HG03060 (cell line): ENCODE results near the gene HSP90AA1.

ENCODE experiments used
- ATAC-seq: cut with Tn5 transposase; IDR thresholded peaks from one replicate; pipeline ENCODE4 v1.9.1; 2021; ENCODE audit warnings: low read depth, moderate number of reproducible peaks; ENCODE audit not compliant: unreplicated experiment

Gene HSP90AA1

DNA sequence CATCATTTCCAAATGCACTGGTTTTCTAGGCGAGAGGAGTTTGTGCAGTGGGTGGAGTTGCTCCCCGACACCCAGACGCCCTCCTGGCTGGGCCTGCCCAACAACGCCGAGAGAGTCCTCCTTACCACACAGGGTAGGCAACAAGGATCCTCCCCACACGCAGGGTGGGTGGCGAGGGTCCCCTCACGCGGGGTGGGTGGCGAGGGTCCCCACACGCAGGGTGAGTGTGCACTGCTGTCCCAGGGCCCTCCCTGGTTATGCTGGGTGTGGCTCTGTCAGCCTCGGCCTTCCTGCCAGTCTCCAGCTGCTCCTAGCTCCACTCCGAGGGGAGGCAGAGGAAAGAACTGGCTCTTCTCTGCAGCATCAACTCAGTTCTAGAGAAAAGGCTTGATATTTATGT lies 42.3 kb downstream of the HSP90AA1 start:
- no peak for ATAC-seq

DNA sequence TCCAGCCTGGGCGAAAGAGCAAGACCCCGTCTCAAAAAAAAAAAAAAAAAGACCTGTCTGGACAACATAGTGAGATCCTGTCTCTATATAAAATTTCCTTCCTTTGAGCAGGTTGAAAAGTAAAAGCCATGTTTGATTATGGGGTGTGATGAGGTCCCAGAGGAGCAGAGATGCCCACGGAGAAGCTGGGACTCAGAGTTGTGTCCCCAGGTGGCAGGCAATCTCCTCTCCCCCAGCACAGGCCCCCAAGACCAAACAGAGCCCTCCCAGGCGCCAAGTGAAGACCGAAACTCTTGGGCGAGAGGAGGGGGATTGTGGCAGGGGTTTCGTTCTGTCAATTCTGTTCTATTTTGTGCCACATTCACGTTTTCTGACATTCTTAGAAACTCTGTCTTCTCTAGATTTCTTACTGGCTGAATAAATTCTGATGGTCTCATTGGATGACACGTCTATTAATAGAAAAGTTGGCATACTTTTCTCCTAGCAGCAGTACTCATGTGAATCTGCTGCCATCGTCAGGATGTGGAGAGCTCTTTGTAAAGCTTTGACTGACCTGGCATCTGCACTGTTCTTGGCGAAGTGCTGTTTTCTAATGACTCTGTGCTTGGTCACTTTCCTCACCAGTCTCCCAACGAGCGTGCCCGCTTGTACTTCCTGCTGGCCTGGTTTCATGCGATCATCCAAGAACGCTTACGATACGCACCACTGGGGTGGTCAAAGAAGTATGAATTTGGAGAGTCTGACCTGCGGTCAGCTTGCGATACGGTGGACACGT lies 43.4 kb downstream of the HSP90AA1 start:
- no peak for ATAC-seq

DNA sequence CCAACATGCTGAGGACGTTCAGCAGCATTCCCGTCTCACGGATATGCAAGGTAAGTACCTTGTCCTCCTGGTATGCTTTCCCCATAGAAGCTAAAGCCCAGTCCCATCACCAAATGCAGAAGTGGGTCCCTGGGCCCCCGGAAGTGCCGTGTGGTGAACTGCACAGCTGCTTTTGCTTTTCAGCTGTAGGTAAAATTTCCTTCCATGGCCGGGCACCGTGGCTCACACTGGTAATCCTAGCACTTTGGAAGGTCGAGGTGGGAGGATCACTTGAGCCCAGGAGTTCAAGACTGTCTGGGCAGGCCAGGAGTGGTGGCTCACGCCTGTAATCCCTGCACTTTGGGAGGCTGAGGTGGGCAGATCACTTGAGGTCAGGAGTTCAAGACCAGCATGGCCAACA lies 44.1 kb downstream of the HSP90AA1 start:
- ATAC-seq = no peak

DNA sequence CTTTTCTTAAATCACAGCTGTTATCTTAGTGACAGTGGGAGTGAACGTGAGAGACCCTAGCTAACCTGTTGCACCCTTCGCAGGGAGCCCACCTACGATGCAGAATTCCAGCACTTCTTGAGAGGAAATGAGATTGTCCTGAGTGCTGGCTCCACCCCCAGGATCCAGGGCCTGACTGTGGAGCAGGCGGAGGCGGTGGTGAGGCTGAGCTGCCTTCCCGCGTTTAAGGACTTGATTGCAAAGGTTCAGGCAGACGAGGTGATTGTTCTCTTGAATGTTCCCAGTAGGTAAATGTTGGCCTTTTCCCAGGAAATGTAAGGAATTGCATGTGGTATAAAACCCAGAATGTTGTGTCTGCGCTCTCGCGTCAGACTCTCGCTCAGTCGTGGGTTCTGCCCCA lies 46.7 kb downstream of the HSP90AA1 start:
- no peak for ATAC-seq

DNA sequence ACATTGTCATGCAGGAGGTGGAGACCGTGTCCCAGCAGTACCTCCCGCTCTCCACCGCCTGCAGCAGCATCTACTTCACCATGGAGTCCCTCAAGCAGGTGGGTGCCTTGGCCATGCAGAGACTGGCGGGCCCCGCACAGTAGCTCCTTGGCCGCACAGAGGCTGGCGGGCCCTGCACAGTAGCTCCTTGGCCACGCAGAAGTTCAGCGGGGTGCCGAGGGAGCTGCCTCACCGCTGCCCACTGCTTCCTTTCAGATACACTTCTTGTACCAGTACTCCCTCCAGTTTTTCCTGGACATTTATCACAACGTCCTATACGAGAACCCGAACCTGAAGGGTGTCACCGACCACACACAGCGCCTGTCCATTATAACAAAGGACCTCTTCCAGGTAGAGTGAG lies 47.7 kb downstream of the HSP90AA1 start:
- ATAC-seq = no peak

GRCh38 chr14:102037686-102038085 lies 49.2 kb downstream of the HSP90AA1 start:
- ATAC-seq = no peak

DNA sequence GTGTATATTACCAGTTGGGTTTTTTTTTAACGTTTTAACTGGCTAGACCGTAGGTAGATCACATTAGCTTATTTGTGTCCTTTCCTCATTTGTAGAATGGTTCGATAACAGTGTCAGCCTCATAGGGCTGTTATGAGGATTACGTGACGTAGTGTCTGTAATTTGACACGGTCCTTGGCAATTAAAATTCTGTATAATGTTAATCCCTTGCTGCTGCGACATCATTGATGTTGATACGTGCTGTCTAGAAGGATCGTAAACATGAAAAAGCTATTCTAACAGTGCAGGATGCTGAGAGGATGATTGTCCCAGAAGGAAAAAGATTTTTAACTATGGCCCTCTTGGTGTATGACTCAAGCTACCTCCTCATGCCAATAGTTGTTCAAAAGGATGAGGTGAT lies 50.9 kb downstream of the HSP90AA1 start:
- ATAC-seq = no peak

- ATAC-seq = no peak
Measured at GRCh38 chr14:102034301-102034700, 52.5 kb downstream of the HSP90AA1 start.

GRCh38 chr14:102033241-102033640 lies 53.6 kb downstream of the HSP90AA1 start:
- ATAC-seq = no peak
